GM18511 (cell line): ENCODE results near the gene PSME1.
"Not testable (repeated sequence)": the region's sequence is repeated elsewhere in the genome, so short reads cannot be mapped to it uniquely, and the experiment has no call there.

Experiments used
- ATAC-seq: cut with Tn5 transposase; IDR thresholded peaks from one replicate; pipeline ENCODE4 v1.9.1; 2021; ENCODE audit warnings: mild to moderate bottlenecking, moderate library complexity; ENCODE audit not compliant: unreplicated experiment

PSME1 gene

DNA sequence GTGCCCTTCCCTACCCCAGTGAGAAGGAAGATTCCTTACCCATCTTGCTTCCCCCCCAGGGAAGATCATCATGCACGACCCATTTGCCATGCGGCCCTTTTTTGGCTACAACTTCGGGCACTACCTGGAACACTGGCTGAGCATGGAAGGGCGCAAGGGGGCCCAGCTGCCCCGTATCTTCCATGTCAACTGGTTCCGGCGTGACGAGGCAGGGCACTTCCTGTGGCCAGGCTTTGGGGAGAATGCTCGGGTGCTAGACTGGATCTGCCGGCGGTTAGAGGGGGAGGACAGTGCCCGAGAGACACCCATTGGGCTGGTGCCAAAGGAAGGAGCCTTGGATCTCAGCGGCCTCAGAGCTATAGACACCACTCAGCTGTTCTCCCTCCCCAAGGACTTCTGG lies 32.5 kb upstream of the PSME1 start:
- no peak for ATAC-seq

DNA sequence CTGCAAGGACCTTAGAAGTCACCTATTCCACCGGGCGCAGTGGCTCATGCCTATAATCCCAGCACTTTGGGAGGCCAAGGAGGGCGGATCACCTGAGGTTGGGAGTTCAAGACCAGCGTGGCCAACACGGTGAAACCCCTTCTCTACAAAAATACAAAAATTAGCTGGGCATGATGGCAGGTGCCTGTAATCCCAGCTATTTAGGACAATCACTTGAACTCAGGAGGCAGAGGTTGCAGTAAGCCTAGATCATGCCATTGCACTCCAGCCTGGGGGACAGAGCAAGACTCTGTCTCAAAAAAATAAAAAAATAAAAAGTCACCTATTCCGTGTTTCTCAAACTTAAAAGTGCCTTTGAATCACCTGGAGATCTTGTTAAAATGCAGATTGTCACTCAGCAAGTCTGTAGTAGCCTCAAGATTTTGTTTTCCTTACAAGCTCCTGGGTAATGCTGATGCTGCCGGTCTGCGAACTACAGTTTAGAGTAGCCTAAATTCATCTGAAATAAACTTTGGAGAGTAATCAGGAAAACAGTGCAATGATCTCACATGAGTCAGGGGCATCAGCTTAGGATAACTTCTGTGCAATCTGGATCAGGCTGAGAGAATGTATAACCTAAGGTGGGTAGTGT lies 30.3 kb upstream of the PSME1 start:
- ATAC-seq, result not testable (repeated sequence)

- no peak for ATAC-seq
These were observed 29.2 kb upstream of the PSME1 start for GRCh38 chr14:24106672-24107271.

DNA sequence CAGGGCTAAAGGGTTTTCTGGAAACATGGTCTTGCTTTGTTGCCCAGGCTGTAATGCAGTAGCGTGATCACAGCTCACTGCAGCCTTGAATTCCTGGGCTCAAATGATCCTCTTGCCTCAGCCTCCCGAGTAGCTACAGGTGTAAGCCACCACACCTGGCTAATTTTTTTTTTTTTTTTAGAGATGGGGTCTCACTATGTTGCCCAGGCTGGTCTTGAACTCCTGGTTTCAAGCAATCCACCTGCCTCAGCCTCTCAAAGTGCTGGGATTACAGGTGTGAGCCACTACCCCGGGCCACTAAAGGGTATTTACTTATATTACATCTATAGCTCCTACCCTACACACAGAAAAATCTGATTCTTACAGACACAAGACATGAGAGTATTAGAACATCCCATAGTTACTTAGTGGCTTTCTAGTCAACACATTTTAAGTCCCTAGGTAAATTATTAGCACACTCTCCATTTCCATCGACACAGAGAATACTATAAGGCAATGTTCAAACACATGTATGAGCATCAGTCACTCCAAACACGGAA lies 27.6 kb upstream of the PSME1 start:
- ATAC-seq, result peak; percentile 36

- ATAC-seq, result no peak
These were observed 25.9 kb upstream of the PSME1 start for GRCh38 chr14:24110060-24110459.

DNA sequence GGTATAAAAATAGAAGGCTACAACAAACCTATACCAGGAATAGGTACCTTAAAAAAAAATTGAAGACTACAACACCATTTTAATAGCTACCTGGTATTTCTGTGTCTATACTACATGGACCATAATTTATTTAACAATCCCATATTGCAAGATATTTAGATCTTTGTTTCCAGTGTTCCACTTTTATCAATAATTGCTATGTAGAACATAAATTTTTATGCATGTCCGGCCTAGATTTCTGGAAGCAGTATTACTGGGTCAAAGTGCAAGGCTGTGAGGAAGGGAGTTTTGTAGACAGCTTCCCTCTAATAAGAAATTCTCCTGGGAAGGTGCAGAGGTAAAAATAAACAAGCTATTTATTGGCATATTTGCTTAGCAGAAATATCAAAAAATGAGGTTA lies 25.5 kb upstream of the PSME1 start:
- no peak for ATAC-seq

DNA sequence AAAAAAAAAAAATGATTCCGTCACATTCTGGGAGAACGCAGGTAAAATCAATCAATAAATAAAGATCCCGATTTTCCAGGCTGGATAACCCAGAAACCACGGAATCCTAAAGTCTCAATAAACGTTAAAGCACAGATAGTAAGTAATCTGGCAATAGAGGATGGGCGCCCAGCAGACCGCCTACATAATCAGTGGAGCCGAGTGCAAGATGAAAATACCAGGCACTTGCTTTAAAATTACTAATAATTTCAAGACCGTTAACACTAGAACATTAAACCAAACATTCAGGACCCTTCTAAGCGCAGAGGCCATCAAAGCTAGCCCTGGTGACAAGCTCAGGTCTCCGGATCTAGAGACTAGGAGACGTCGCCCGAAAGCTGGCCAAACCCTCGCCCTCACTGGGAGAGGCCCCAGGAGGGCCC lies 22.6 kb upstream of the PSME1 start:
- no peak for ATAC-seq

DNA sequence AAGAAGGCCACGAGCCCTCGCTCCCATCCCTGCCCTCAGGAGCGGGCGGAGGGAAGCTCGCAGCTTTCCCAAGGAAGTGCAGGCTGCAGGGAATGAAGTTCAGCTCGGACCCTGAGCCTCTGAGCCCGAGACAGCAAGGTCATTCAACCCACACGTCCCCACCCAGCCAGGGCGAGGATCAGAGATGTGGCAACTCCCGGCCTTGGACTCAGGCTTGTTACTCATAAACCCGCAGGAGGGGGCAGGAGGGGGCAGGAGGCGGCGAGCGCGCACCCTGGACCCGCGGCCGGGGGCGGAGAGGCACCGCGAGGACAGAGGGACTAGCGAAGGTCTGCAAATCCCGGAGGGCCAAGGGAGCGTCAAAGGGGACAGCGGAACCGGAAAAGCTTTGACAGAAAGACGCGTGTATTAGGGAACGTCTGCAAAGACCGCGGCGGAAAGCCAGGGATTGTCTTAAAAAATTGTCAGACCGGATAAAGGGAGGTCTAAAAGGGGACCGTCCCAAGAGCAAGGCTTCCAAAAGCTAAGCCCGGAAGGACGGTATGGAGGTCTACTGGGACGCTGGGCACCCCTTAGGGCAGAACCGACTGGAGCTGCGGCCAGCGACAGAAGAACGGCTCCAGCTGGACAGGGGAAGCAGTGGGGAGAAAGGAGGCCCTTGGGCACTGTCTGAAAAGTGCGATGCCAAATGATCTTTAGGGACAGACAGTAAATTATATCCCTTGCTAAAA lies 22.0 kb upstream of the PSME1 start:
- peak; percentile 38 for ATAC-seq

GRCh38 chr14:24114532-24115421 lies 21.2 kb upstream of the PSME1 start, which contains the start of the genes DCAF11 and NRL:
TSS of gene DCAF11 (plus strand) at chr14:24114777. CDS start at chr14:24115595, 818 bp downstream.
TSS of gene NRL (minus strand) at chr14:24114949. CDS start at chr14:24082848, 32,101 bp downstream.
- ATAC-seq, result peak; percentile 86

- ATAC-seq, result no peak
These were observed 20.4 kb upstream of the PSME1 start for GRCh38 chr14:24115422-24116127.

GRCh38 chr14:24116128-24116814 lies 19.7 kb upstream of the PSME1 start:
- no peak for ATAC-seq

DNA sequence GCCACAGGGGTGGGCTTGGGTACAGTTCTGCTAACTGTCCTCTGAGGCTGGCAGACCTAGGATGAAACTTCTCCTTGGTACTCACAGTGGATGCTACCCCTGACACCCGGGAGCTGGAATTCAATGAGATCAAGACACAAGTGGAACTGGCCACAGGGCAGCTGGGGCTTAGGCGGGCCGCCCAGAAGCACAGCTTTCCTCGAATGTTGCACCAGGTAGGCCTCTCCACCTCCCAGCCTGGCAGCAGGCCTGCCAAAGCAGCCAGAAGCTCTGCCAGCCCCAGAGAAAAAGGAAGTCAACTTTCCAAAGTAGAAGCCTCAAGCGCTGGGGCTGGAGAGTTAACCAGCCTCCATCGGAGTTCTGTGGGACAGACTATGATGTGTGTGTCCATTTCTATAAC lies 18.8 kb upstream of the PSME1 start:
- ATAC-seq, result no peak

- ATAC-seq, result no peak
These were observed 16.3 kb upstream of the PSME1 start for GRCh38 chr14:24119691-24120090.

DNA sequence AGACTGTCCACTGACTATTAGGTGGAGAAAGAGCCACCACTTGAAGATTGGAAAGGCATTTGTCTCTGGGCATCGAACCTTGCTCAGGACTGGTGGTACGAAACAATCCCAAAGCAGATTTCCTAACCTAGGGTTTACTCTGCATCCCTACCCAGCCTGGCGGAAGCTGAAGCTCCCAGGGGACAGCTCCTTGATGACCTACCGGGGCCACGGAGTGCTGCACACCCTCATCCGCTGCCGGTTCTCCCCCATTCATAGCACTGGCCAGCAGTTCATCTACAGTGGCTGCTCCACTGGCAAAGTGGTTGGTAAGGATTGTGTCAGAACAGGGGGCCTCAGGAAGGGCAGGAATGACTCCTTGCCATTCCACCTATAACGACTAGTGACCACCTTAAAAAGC lies 14.8 kb upstream of the PSME1 start:
- no peak for ATAC-seq

DNA sequence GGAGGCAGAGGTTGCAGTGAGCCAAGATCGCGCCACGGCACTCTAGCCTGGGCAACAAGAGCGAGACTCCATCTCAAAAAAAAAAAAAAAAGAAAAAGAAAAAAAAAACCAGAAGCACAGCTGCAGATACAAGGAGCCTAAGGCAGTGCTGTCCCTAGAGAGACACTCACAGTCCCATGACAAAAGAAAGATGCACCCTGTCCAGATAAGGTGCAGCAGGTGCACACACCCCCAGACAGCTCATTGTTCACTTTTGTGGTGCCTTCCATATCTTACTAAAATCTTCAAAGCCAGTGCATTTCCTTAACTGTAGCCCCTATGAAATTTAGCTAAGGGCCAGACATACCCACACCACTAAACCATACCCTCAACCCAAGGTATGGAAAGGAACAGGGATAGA lies 13.6 kb upstream of the PSME1 start:
- ATAC-seq, result no peak

- no peak for ATAC-seq
These were observed 13.1 kb upstream of the PSME1 start for GRCh38 chr14:24122898-24123297.

DNA sequence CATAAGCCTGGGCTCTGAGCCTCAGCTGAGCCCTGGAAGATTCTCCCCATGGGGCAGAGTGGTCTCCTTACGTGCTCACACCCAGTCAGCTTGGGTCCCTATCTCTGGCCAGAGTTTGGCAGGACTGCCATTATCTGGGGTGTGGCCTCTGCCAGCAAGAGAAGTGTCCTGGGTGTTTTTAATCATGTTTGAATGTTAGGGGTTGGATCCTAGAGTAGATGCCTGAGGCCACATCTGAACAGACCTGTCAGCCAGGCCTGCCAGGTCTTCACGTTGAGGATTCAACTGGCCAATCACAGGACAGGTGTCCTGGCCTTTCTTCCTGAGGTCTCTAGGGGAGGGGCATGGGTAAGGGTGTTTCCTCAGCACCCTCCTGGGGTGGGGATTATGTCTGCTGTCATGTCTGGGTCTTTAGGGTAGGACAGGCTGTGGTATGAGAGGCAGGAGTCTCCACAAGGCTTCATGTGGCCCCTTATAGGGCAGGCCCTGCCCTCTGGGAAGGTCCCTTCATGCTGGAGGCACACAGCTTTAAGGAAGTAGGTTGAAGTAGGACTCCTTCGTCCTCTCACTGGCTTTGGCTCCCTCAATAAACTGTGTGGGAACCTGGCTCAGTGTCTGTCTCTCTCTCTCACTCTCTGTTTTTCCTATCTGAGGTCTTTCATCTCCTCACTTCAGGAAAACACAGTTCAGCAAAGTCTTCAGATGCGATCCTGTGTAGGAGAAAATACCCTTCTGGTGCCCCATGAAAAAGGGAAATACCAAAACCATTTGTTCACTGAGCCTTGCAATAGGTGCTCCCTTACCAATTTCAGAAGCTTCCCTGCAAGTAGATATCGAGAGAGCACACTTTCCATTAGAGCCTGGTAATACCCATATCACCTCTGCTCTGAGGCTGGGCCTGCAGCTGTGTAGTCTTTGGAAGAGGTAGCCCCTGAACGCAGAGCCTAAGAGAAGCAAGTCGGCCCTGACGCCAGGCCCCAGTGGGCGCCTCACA lies 12.3 kb upstream of the PSME1 start:
- no peak for ATAC-seq

DNA sequence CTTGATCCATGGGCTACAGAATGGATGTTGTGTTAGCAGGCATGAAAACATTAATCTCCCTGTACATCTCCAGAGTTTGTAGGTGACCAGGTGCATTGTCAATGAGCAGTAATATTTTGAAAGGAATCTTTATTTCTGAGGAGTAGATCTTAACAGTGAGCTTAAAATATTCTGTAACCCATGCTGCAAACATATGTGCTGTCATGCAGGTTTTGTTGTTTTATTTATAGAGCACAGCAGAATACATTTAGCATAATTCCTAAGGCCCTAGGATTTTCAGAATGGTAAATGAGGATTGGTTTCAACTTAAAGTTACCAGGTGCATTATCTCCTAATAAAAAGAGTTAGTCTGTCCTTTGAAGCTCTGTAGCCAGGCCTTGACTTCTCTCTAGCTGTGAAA lies 9.1 kb upstream of the PSME1 start:
- ATAC-seq, result no peak
